CD1c-positive myeloid dendritic cell (primary cell): ENCODE results near the gene ARID2.
A peak's percentile ranks its signal among the peaks of the same experiment; 100 is the strongest.

Source experiments
- DNase-seq: peaks from one replicate; pipeline ENCODE4 v3.0.0-alpha.2; 2016; ENCODE audit errors: extremely low spot score

The ARID2 gene

GRCh38 chr12:45852508-45852907 is 123.0 kb downstream of the ARID2 start:
- DNase-seq, result no peak

GRCh38 chr12:45853550-45853949 is 124.0 kb downstream of the ARID2 start:
- no peak for DNase-seq

GRCh38 chr12:45863332-45863731 is 133.8 kb downstream of the ARID2 start:
- no peak for DNase-seq

GRCh38 chr12:45866299-45866698 is 136.8 kb downstream of the ARID2 start:
- no peak for DNase-seq

GRCh38 chr12:45872446-45872845 is 142.9 kb downstream of the ARID2 start:
- no peak for DNase-seq

GRCh38 chr12:45877069-45877468 is 147.6 kb downstream of the ARID2 start:
- DNase-seq, result no peak

- no peak for DNase-seq
Observed at GRCh38 chr12:45878630-45879255, 149.2 kb downstream of the ARID2 start.

- DNase-seq, result no peak
Observed at GRCh38 chr12:45879363-45879895, 149.9 kb downstream of the ARID2 start.

- DNase-seq, result no peak
Observed at GRCh38 chr12:45880533-45880932, 151.0 kb downstream of the ARID2 start.

GRCh38 chr12:45883187-45883586 is 153.7 kb downstream of the ARID2 start:
- no peak for DNase-seq

- no peak for DNase-seq
Observed at GRCh38 chr12:45886685-45887084, 157.2 kb downstream of the ARID2 start.

- DNase-seq, result no peak
Observed at GRCh38 chr12:45887544-45887943, 158.0 kb downstream of the ARID2 start.

GRCh38 chr12:45890276-45890675 is 160.8 kb downstream of the ARID2 start:
- no peak for DNase-seq

GRCh38 chr12:45893240-45893639 is 163.7 kb downstream of the ARID2 start:
- no peak for DNase-seq

GRCh38 chr12:45895961-45896360 is 166.5 kb downstream of the ARID2 start:
- no peak for DNase-seq

- DNase-seq, result no peak
Observed at GRCh38 chr12:45898094-45898493, 168.6 kb downstream of the ARID2 start.

GRCh38 chr12:45907955-45908354 is 178.4 kb downstream of the ARID2 start:
- peak; percentile 7 for DNase-seq

- DNase-seq, result no peak
Observed at GRCh38 chr12:45909041-45909713, 179.7 kb downstream of the ARID2 start.

GRCh38 chr12:45912774-45913173 is 183.3 kb downstream of the ARID2 start:
- no peak for DNase-seq

- DNase-seq, result no peak
Observed at GRCh38 chr12:45913631-45914030, 184.1 kb downstream of the ARID2 start.

GRCh38 chr12:45914090-45914489 is 184.6 kb downstream of the ARID2 start:
- no peak for DNase-seq

GRCh38 chr12:45915405-45915804 is 185.9 kb downstream of the ARID2 start:
- DNase-seq, result no peak

- DNase-seq, result no peak
Observed at GRCh38 chr12:45918818-45919217, 189.3 kb downstream of the ARID2 start.
